ENCODE results near the gene LRRK2.

- no peak for TF ChIP-seq POLR2AphosphoS5 (IDR thresholded peaks at IDR 0.05; ENCODE audit: low read depth, low read length)
- no peak for TF ChIP-seq TAF1 (IDR thresholded peaks at IDR 0.05; ENCODE audit: low read depth, low read length)
- no peak for TF ChIP-seq CTCF (IDR thresholded peaks at IDR 0.05; ENCODE audit: control extremely low read depth in 1 of 3, insufficient read depth in 1 of 3, low read depth in 1 of 3, low read length in 3 of 3)
- no peak for TF ChIP-seq EP300 (IDR thresholded peaks at IDR 0.05; ENCODE audit: borderline replicate concordance in 1 of 2, low read depth in 2 of 2, low read length in 2 of 2)
- no peak for TF ChIP-seq HDAC6 (IDR thresholded peaks at IDR 0.05; ENCODE audit: low read depth, low read length)
- TF ChIP-seq POLR2A (IDR thresholded peaks at IDR 0.05; ENCODE audit: control extremely low read depth in 1 of 2, low read depth in 2 of 2, low read length in 2 of 2), result no peak
Observed at GRCh38 chr12:40399656-40400055, 174.9 kb downstream of the LRRK2 start.
